A549 (cell line): ENCODE results near the gene SUPT5H. TPM values are rescaled to one million over a fixed set of nuclear protein-coding genes. Genes with fewer than 3 reads are reported as not detected.

Experiments used
- BHLHE40 ChIP-seq: IDR thresholded peaks from 2 replicates; pipeline ENCODE4 v1.6.1; 2012; ENCODE audit warnings: low read depth, low read length, inconsistent platforms
- CBX2 ChIP-seq: fragments of 200-600 bp; sonication (generic); IDR thresholded peaks from 2 replicates; pipeline ENCODE4 v1.6.1; 2016; ENCODE audit warnings: low read depth, mild to moderate bottlenecking, borderline replicate concordance
- CBX8 ChIP-seq: fragments of 200-600 bp; sonication (generic); IDR thresholded peaks from 2 replicates; pipeline ENCODE4 v1.6.1; 2016
- CEBPB ChIP-seq, 2 experiments: fragments of >200 bp in 1 of 2; sonication (Bioruptor Twin) in 1 of 2; formaldehyde crosslinking in 1 of 2; IDR thresholded peaks; 2 replicates each; pipeline ENCODE4 v1.6.1; 2012 to 2016
- CHD2 ChIP-seq: fragments of 150-350 bp; IDR thresholded peaks from 2 replicates; pipeline ENCODE4 v1.6.1; 2014; ENCODE audit warnings: low read length; ENCODE audit not compliant: partially characterized antibody
- CHD4 ChIP-seq: fragments of 200-600 bp; sonication (generic); IDR thresholded peaks from 2 replicates; pipeline ENCODE4 v1.6.1; 2016; ENCODE audit warnings: antibody characterized with exemption, mild to moderate bottlenecking, borderline replicate concordance
- EHF ChIP-seq: fragments of 250-450 bp; sonication (Bioruptor Pico); IDR thresholded peaks from 2 replicates; pipeline ENCODE4 v1.5.0; 2020; ENCODE audit warnings: mild to moderate bottlenecking
- EP300 ChIP-seq, 2 experiments: fragments of >200 bp; sonication (Bioruptor Twin); formaldehyde crosslinking; IDR thresholded peaks; 2 replicates in 1 of 2; 3 replicates in 1 of 2; pipeline ENCODE4 v1.6.1; 2016 to 2017
- ESRRA ChIP-seq: fragments of 150-350 bp; IDR thresholded peaks from 2 replicates; pipeline ENCODE4 v1.6.1; 2014; ENCODE audit warnings: mild to moderate bottlenecking, low read length, borderline replicate concordance
- FOSB ChIP-seq: fragments of 250-450 bp; sonication (Bioruptor Pico); IDR thresholded peaks from 2 replicates; pipeline ENCODE4 v1.5.0; 2020; ENCODE audit warnings: mild to moderate bottlenecking, moderate library complexity
- FOSL2 ChIP-seq, 2 experiments: fragments of 450-650 bp in 1 of 2; fragments of >200 bp in 1 of 2; sonication (Bioruptor Twin) in 1 of 2; formaldehyde crosslinking; IDR thresholded peaks; 2 replicates each; pipeline versions ENCODE4 v1.5.0 to v1.6.1; 2016 to 2020; ENCODE audit warnings: mild to moderate bottlenecking in 1 of 2, moderate library complexity in 1 of 2
- FOXS1 ChIP-seq: fragments of 250-450 bp; sonication (Bioruptor Pico); IDR thresholded peaks from 2 replicates; pipeline ENCODE4 v1.5.0; 2020; ENCODE audit warnings: mild to moderate bottlenecking, moderate library complexity
- GATA3 ChIP-seq: IDR thresholded peaks from 2 replicates; pipeline ENCODE4 v1.6.1; 2012; ENCODE audit warnings: borderline replicate concordance
- HOXB5 ChIP-seq: fragments of 250-450 bp; sonication (Bioruptor Pico); IDR thresholded peaks from 2 replicates; pipeline ENCODE4 v1.5.0; 2020; ENCODE audit warnings: mild to moderate bottlenecking, moderate library complexity
- JUNB ChIP-seq: fragments of >200 bp; sonication (Bioruptor Twin); formaldehyde crosslinking; IDR thresholded peaks from 2 replicates; pipeline ENCODE4 v1.6.1; 2016
- MAFK ChIP-seq: fragments of 450-650 bp; IDR thresholded peaks from 2 replicates; pipeline ENCODE4 v1.6.1; 2014; ENCODE audit not compliant: partially characterized antibody
- NFE2L2 ChIP-seq: fragments of 150-350 bp; conservative IDR thresholded peaks from 2 replicates; pipeline ENCODE4 v1.6.1; 2014; ENCODE audit warnings: low read length
- NPAS2 ChIP-seq: fragments of 250-450 bp; sonication (Bioruptor Pico); IDR thresholded peaks from 2 replicates; pipeline ENCODE4 v1.8.0; 2022; ENCODE audit warnings: mild to moderate bottlenecking, moderate library complexity, borderline replicate concordance
- POLR2A ChIP-seq: IDR thresholded peaks from 2 replicates; pipeline ENCODE4 v1.6.1; 2012; ENCODE audit warnings: mild to moderate bottlenecking, low read length
- POLR2AphosphoS2 ChIP-seq: conservative IDR thresholded peaks from 2 replicates; pipeline ENCODE4 v1.6.1; 2012; ENCODE audit warnings: low read length, improper control_type of control experiment, inconsistent platforms
- RAD21 ChIP-seq, 2 experiments: fragments of >200 bp in 1 of 2; sonication (Bioruptor Twin) in 1 of 2; formaldehyde crosslinking in 1 of 2; IDR thresholded peaks in 1 of 2; conservative IDR thresholded peaks in 1 of 2; 2 replicates in 1 of 2; 3 replicates in 1 of 2; pipeline ENCODE4 v1.6.1; 2012 to 2018; ENCODE audit warnings: inconsistent platforms in 1 of 2
- RARB ChIP-seq: fragments of 250-450 bp; sonication (Bioruptor Pico); IDR thresholded peaks from 2 replicates; pipeline ENCODE4 v1.8.0; 2021; ENCODE audit warnings: mild to moderate bottlenecking, moderate library complexity
- RCOR1 ChIP-seq: fragments of 150-350 bp; IDR thresholded peaks from 2 replicates; pipeline ENCODE4 v1.6.1; 2014; ENCODE audit warnings: antibody characterized with exemption, low read length, low read depth
- RNF2 ChIP-seq: fragments of 200-600 bp; sonication (generic); IDR thresholded peaks from 2 replicates; pipeline ENCODE4 v1.6.1; 2016; ENCODE audit warnings: low read depth, mild to moderate bottlenecking, antibody characterized with exemption, moderate library complexity, borderline replicate concordance
- TFCP2L1 ChIP-seq: fragments of 250-450 bp; sonication (Bioruptor Pico); IDR thresholded peaks from 2 replicates; pipeline ENCODE4 v1.5.0; 2021; ENCODE audit warnings: mild to moderate bottlenecking
- TP53 ChIP-seq: fragments of 250-450 bp; sonication (Bioruptor Pico); IDR thresholded peaks from 2 replicates; pipeline ENCODE4 v1.5.0; 2021; ENCODE audit warnings: mild to moderate bottlenecking, moderate library complexity
- ZNF302 ChIP-seq: fragments of 250-450 bp; sonication (Bioruptor Pico); IDR thresholded peaks from 2 replicates; pipeline ENCODE4 v1.9.0; 2021; ENCODE audit warnings: inconsistent platforms, mild to moderate bottlenecking, moderate library complexity
- ZSCAN20 ChIP-seq: fragments of 250-450 bp; sonication (Bioruptor Pico); IDR thresholded peaks from 2 replicates; pipeline ENCODE4 v1.8.0; 2022; ENCODE audit warnings: mild to moderate bottlenecking, moderate library complexity
- polyA plus RNA-seq, 4 experiments: library from polyadenylated mRNA; depleted of rRNA in 3 of 4; stranded (reverse); fragments of >200 nt; fragmentation: RNase III in 1 of 4; extraction: RNeasy Plus Mini Kit Qiagen cat#74134 plus additional on column Dnase treatment in 1 of 4; gene quantifications; 2 replicates in 3 of 4; 3 replicates in 1 of 4; pipeline ENCODE4 v1.2.3, GENCODE V29; 2011 to 2017
- TF ChIP-seq, protein P1 (sequence below): fragments of 450-650 bp; IDR thresholded peaks from 2 replicates; pipeline ENCODE4 v1.6.1; 2014; ENCODE audit warnings: antibody characterized with exemption
- TF ChIP-seq, protein P2 (sequence below): fragments of >200 bp; sonication (Bioruptor Twin); formaldehyde crosslinking; IDR thresholded peaks from 3 replicates; pipeline ENCODE4 v1.6.1; 2016
- TF ChIP-seq, protein P3 (sequence below): fragments of 200-600 bp; sonication (generic); IDR thresholded peaks from 2 replicates; pipeline ENCODE4 v1.6.1; 2016; ENCODE audit warnings: antibody characterized with exemption, mild to moderate bottlenecking, moderate library complexity
- TF ChIP-seq, protein P4 (sequence below): fragments of >200 bp; sonication (Bioruptor Twin); formaldehyde crosslinking; IDR thresholded peaks from 2 replicates; pipeline ENCODE4 v1.6.1; 2016
- TF ChIP-seq, protein P5 (sequence below): fragments of 150-350 bp; IDR thresholded peaks from 2 replicates; pipeline ENCODE4 v1.6.1; 2014; ENCODE audit warnings: low read depth, mild to moderate bottlenecking, low read length
- TF ChIP-seq, protein P6 (sequence below): IDR thresholded peaks from 2 replicates; pipeline ENCODE4 v1.6.1; 2012; ENCODE audit warnings: low read depth, borderline replicate concordance

Gene SUPT5H
- polyA plus RNA-seq, 2 of the 4 experiments (the other 2 are of a cell fraction) = 186 to 222 TPM

DNA sequence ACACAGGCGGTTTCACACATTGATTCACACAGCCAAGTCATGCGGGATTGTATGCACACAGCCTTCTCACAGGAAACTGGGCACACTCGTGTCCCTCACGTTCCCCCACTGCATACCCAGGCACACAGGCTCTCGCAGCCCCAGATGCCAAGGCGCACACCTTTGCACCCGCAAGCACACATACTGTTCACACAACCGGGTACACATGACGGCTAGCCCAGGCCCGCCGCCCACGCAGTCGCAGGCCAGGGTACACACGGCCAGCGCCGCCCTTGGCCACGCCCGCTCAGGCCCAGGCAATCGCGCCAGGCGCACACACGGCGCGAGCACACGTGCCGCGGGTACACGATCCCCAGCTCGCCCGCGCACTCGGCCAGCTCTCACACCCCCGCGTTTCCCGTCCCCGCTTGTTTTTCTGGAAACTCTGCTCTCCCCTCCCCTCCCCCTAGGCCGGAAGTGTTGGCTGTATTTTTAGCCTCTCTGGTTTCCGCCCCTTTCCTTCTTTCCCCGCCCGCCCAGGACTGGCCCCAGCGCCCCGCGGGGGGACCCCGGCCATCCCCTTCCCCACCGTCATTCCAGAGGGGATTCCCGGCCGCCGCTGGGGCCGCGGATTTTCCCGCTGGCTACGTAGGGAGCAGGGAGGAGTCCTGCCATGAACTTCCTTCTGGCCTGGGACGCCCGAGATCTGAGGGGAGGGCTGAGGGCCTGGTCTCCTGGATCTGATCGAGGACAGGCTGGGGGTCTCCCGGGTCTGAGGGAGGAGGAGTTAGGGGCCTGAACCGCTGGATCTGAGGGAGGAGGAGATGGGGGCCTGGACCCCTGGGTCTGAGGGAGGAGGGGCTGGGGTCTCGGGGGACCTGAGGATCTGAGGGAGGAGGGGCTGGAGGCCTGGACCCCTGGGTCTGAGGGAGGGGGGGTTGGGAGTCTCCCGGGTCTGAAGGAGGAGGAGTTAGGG lies 42.8 kb upstream of the SUPT5H start (continued):
- TF ChIP-seq EHF (CRISPR knock-in tag) (peak; percentile 96; the same call in 1 of the 2 replicates), RCOR1 (no peak), FOXS1 (peak; percentile 92), FOSL2 (IDR thresholded peaks at IDR 0.05) (no peak; the same call in 1 of the 2 replicates), FOSL2 (CRISPR knock-in tag; IDR thresholded peaks at IDR 0.05) (peak; percentile 51; the same call in 1 of the 2 replicates), RARB (peak; percentile 61), ZNF302 (no peak), MAFK (no peak), RAD21 (conservative IDR thresholded peaks at IDR 0.05 in 1 of 2, IDR thresholded peaks at IDR 0.05 in 1 of 2) (no peak), TFCP2L1 (CRISPR knock-in tag) (peak; percentile 90), HOXB5 (peak; percentile 95), NFE2L2 (no peak), JUNB (no peak), POLR2A (peak; percentile 41; the same call in 1 of the 2 replicates), CBX2 (no peak), ZSCAN20 (CRISPR knock-in tag) (peak; percentile 61), CHD4 (no peak), CEBPB (IDR thresholded peaks at IDR 0.05) (no peak), NPAS2 (CRISPR knock-in tag) (no peak), FOSB (CRISPR knock-in tag) (peak; percentile 86), CBX8 (no peak), POLR2AphosphoS2 (no peak), GATA3 (peak; percentile 55), BHLHE40 (peak; percentile 92), RNF2 (0 out of 2 replicates have a peak, but pooled peaks have one; percentile 54), CHD2 (no peak), EP300 (IDR thresholded peaks at IDR 0.05) (no peak; a peak in 1 of 5 replicates), ESRRA (peak; percentile 29; the same call in 1 of the 2 replicates), TP53 (CRISPR knock-in tag) (peak; percentile 96)
- TF ChIP-seq, protein P1, sequence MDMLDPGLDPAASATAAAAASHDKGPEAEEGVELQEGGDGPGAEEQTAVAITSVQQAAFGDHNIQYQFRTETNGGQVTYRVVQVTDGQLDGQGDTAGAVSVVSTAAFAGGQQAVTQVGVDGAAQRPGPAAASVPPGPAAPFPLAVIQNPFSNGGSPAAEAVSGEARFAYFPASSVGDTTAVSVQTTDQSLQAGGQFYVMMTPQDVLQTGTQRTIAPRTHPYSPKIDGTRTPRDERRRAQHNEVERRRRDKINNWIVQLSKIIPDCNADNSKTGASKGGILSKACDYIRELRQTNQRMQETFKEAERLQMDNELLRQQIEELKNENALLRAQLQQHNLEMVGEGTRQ = peak; percentile 78
- TF ChIP-seq, protein P2, sequence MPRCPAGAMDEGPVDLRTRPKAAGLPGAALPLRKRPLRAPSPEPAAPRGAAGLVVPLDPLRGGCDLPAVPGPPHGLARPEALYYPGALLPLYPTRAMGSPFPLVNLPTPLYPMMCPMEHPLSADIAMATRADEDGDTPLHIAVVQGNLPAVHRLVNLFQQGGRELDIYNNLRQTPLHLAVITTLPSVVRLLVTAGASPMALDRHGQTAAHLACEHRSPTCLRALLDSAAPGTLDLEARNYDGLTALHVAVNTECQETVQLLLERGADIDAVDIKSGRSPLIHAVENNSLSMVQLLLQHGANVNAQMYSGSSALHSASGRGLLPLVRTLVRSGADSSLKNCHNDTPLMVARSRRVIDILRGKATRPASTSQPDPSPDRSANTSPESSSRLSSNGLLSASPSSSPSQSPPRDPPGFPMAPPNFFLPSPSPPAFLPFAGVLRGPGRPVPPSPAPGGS = no peak; the same call in 2 of the 3 replicates
- TF ChIP-seq, protein P3, sequence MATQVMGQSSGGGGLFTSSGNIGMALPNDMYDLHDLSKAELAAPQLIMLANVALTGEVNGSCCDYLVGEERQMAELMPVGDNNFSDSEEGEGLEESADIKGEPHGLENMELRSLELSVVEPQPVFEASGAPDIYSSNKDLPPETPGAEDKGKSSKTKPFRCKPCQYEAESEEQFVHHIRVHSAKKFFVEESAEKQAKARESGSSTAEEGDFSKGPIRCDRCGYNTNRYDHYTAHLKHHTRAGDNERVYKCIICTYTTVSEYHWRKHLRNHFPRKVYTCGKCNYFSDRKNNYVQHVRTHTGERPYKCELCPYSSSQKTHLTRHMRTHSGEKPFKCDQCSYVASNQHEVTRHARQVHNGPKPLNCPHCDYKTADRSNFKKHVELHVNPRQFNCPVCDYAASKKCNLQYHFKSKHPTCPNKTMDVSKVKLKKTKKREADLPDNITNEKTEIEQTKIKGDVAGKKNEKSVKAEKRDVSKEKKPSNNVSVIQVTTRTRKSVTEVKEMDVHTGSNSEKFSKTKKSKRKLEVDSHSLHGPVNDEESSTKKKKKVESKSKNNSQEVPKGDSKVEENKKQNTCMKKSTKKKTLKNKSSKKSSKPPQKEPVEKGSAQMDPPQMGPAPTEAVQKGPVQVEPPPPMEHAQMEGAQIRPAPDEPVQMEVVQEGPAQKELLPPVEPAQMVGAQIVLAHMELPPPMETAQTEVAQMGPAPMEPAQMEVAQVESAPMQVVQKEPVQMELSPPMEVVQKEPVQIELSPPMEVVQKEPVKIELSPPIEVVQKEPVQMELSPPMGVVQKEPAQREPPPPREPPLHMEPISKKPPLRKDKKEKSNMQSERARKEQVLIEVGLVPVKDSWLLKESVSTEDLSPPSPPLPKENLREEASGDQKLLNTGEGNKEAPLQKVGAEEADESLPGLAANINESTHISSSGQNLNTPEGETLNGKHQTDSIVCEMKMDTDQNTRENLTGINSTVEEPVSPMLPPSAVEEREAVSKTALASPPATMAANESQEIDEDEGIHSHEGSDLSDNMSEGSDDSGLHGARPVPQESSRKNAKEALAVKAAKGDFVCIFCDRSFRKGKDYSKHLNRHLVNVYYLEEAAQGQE = no peak
- TF ChIP-seq, protein P4, sequence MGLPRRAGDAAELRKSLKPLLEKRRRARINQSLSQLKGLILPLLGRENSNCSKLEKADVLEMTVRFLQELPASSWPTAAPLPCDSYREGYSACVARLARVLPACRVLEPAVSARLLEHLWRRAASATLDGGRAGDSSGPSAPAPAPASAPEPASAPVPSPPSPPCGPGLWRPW = no peak
- TF ChIP-seq, protein P5, sequence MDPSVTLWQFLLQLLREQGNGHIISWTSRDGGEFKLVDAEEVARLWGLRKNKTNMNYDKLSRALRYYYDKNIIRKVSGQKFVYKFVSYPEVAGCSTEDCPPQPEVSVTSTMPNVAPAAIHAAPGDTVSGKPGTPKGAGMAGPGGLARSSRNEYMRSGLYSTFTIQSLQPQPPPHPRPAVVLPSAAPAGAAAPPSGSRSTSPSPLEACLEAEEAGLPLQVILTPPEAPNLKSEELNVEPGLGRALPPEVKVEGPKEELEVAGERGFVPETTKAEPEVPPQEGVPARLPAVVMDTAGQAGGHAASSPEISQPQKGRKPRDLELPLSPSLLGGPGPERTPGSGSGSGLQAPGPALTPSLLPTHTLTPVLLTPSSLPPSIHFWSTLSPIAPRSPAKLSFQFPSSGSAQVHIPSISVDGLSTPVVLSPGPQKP = 0 out of 2 replicates have a peak, but pooled peaks have one; percentile 54
- TF ChIP-seq, protein P6, sequence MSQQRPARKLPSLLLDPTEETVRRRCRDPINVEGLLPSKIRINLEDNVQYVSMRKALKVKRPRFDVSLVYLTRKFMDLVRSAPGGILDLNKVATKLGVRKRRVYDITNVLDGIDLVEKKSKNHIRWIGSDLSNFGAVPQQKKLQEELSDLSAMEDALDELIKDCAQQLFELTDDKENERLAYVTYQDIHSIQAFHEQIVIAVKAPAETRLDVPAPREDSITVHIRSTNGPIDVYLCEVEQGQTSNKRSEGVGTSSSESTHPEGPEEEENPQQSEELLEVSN = peak; percentile 94
